Liver (tissue), 9 donors: ENCODE data around the gene ATAD3A. TPM values are rescaled to one million over a fixed set of nuclear protein-coding genes. Genes with fewer than 3 reads are reported as not detected.

ENCODE experiments used
- DNase-seq: peaks from one replicate; pipeline ENCODE4 v3.0.0-alpha.2; 2017; ENCODE audit warnings: low spot score
- H3K27ac ChIP-seq, 2 donors: one replicate each; pipeline ENCODE4 v1.7.0; 2013; ENCODE audit warnings: inconsistent platforms in 2 of 2, low read length in 2 of 2, control low read depth in 1 of 2, low read depth in 1 of 2, mild to moderate bottlenecking in 1 of 2
- H3K27me3 ChIP-seq, 4 donors: one replicate each; pipeline versions ENCODE4 v1.6.1 to v1.7.0; 2013; ENCODE audit warnings: low read length in 3 of 4, inconsistent platforms in 1 of 4, mild to moderate bottlenecking in 1 of 4, moderate library complexity in 1 of 4; ENCODE audit not compliant: control insufficient read depth in 4 of 4, insufficient read depth in 4 of 4
- H3K36me3 ChIP-seq, 4 donors: one replicate each; pipeline versions ENCODE4 v1.6.1 to v1.7.0; 2013; ENCODE audit warnings: low read length in 3 of 4, mild to moderate bottlenecking in 3 of 4, low read depth in 1 of 4, moderate library complexity in 1 of 4; ENCODE audit not compliant: control insufficient read depth in 4 of 4, insufficient read depth in 3 of 4
- H3K4me1 ChIP-seq, 4 donors: one replicate each; pipeline versions ENCODE4 v1.6.1 to v1.7.0; 2013; ENCODE audit warnings: low read length in 3 of 4, mild to moderate bottlenecking in 3 of 4, moderate library complexity in 1 of 4; ENCODE audit not compliant: control insufficient read depth in 4 of 4, insufficient read depth in 4 of 4
- H3K4me3 ChIP-seq, 3 donors: one replicate each; pipeline versions ENCODE4 v1.6.1 to v1.7.0; 2013; ENCODE audit warnings: low read length in 3 of 3, control low read depth in 1 of 3, low read depth in 1 of 3, mild to moderate bottlenecking in 1 of 3
- H3K9ac ChIP-seq, 2 donors: one replicate each; pipeline ENCODE4 v1.7.0; 2013; ENCODE audit warnings: low read length in 2 of 2, mild to moderate bottlenecking in 2 of 2, moderate library complexity in 2 of 2, control low read depth in 1 of 2, low read depth in 1 of 2
- H3K9me3 ChIP-seq, 4 donors: one replicate each; pipeline versions ENCODE4 v1.6.1 to v1.7.0; 2013; ENCODE audit warnings: low read length in 3 of 4; ENCODE audit not compliant: control insufficient read depth in 4 of 4
- ATF3 ChIP-seq: IDR thresholded peaks from 2 replicates; pipeline ENCODE4 v1.6.1; 2016; ENCODE audit warnings: antibody characterized with exemption
- EGR1 ChIP-seq, 2 donors: IDR thresholded peaks; 2 replicates each; pipeline ENCODE4 v1.6.1; 2016 to 2018; ENCODE audit warnings: antibody characterized with exemption in 2 of 2, low read depth in 2 of 2
- FOXA1 ChIP-seq: IDR thresholded peaks from 2 replicates; pipeline ENCODE4 v1.6.1; 2016; ENCODE audit warnings: antibody characterized with exemption
- FOXA2 ChIP-seq: IDR thresholded peaks from 2 replicates; pipeline ENCODE4 v1.6.1; 2016; ENCODE audit warnings: antibody characterized with exemption
- GABPA ChIP-seq, 2 donors: IDR thresholded peaks in 1 of 2; conservative IDR thresholded peaks in 1 of 2; 2 replicates each; pipeline ENCODE4 v1.6.1; 2016; ENCODE audit warnings: antibody characterized with exemption in 2 of 2, mild to moderate bottlenecking in 1 of 2, moderate library complexity in 1 of 2
- HNF4A ChIP-seq, 2 donors: conservative IDR thresholded peaks; 2 replicates each; pipeline ENCODE4 v1.6.1; 2016; ENCODE audit warnings: antibody characterized with exemption in 2 of 2, mild to moderate bottlenecking in 2 of 2
- HNF4G ChIP-seq: IDR thresholded peaks from 2 replicates; pipeline ENCODE4 v1.6.1; 2016; ENCODE audit warnings: antibody characterized with exemption
- JUND ChIP-seq, 2 donors: IDR thresholded peaks; 2 replicates each; pipeline ENCODE4 v1.6.1; 2016; ENCODE audit warnings: antibody characterized with exemption in 2 of 2
- MAX ChIP-seq: IDR thresholded peaks from 2 replicates; pipeline ENCODE4 v1.6.1; 2016; ENCODE audit warnings: antibody characterized with exemption
- NR2F2 ChIP-seq: IDR thresholded peaks from 2 replicates; pipeline ENCODE4 v1.6.1; 2016; ENCODE audit warnings: antibody characterized with exemption
- RAD21 ChIP-seq, 2 donors: IDR thresholded peaks; 2 replicates each; pipeline ENCODE4 v1.6.1; 2016; ENCODE audit warnings: antibody characterized with exemption in 2 of 2, mild to moderate bottlenecking in 2 of 2
- REST ChIP-seq: IDR thresholded peaks from 2 replicates; pipeline ENCODE4 v1.6.1; 2016; ENCODE audit warnings: antibody characterized with exemption, mild to moderate bottlenecking
- RXRA ChIP-seq, 2 donors: IDR thresholded peaks; 2 replicates each; pipeline ENCODE4 v1.6.1; 2017 to 2018; ENCODE audit warnings: antibody characterized with exemption in 2 of 2, mild to moderate bottlenecking in 1 of 2
- TAF1 ChIP-seq: conservative IDR thresholded peaks from 2 replicates; pipeline ENCODE4 v1.6.1; 2016; ENCODE audit warnings: antibody characterized with exemption, mild to moderate bottlenecking
- YY1 ChIP-seq: IDR thresholded peaks from 2 replicates; pipeline ENCODE4 v1.6.1; 2016; ENCODE audit warnings: antibody characterized with exemption, mild to moderate bottlenecking
- WGBS: extraction: QIAGEN DNeasy Blood & Tissue Kit; methylation state at CpG from one replicate; pipeline ENCODE4 v1.1.7; 2013; 5-methylcytosine and 5-hydroxymethylcytosine counted together
- polyA plus RNA-seq, 2 donors: library from polyadenylated mRNA; stranded (reverse) in 1 of 2; unstranded in 1 of 2; fragments of 200-250 nt in 1 of 2; fragments of >200 nt in 1 of 2; fragmentation: Nextera tagmentation in 1 of 2; extraction: Ambion mirVana in 1 of 2; gene quantifications; one replicate each; pipeline versions ENCODE4 v1.2.1 to v1.2.3, GENCODE V29; 2013 to 2015
- total RNA-seq, 2 donors: library from RNA; depleted of rRNA; stranded (reverse); fragments of >200 nt; gene quantifications; one replicate each; pipeline ENCODE4 v1.2.3, GENCODE V29; 2014
- TF ChIP-seq, protein P1 (sequence below): IDR thresholded peaks from 2 replicates; pipeline ENCODE4 v1.6.1; 2016; ENCODE audit warnings: antibody characterized with exemption
- TF ChIP-seq, protein P2 (sequence below): fragments of 150-350 bp; IDR thresholded peaks from 2 replicates; pipeline ENCODE4 v1.5.1; 2017; ENCODE audit warnings: improper control_type of control experiment, low read depth, low read length; ENCODE audit not compliant: missing input control
- donor health status: healthy.
- donor health status: healthy.
- donor health status: healthy.
- donor health status: healthy.
- donor health status: healthy.

ATAD3A gene
- total and polyA plus RNA-seq, 4 donors, result 7.2 to 20.0 (median 15.8) TPM

- H3K27ac ChIP-seq, result peak overlapping the region in 1 of 2 donors; percentile 25
- 85% methylated on average over 13 of the region's 13 CpGs for WGBS
- no peak overlapping the region for H3K9ac ChIP-seq
- H3K4me3 ChIP-seq, result no peak overlapping the region
- H3K9me3 ChIP-seq, result no peaks in the 10 kb centered on the region
- no peak for TF ChIP-seq JUND (IDR thresholded peaks at IDR 0.05)
- no peaks in the 10 kb centered on the region for H3K27me3 ChIP-seq
- no peak for DNase-seq
- peaks cover 0 to 17% (median 9%) of the 10 kb centered on the region in 4 donors for H3K4me1 ChIP-seq
- no peaks in the 10 kb centered on the region for H3K36me3 ChIP-seq
Measured at GRCh38 chr1:1554550-1554925, 42.6 kb downstream of the ATAD3A start.

GRCh38 chr1:1554926-1555915, 43.3 kb downstream of the ATAD3A start:
- Histone ChIP-seq H3K9ac (no peak overlapping the region), H3K9me3 (no peaks in the 10 kb centered on the region), H3K27me3 (no peaks in the 10 kb centered on the region), H3K4me3 (no peak overlapping the region), H3K27ac (peak overlapping the region in 1 of 2 donors; percentile 25), H3K4me1 (peaks cover 0 to 17% (median 9%) of the 10 kb centered on the region in 4 donors), H3K36me3 (peaks cover 0 to 3% (median under 1%) of the 10 kb centered on the region in 4 donors)
- 69% methylated on average over 31 of the region's 31 CpGs for WGBS
- no peak for DNase-seq
- no peak for TF ChIP-seq HNF4G
- TF ChIP-seq ATF3, result no peak
- TF ChIP-seq RXRA (IDR thresholded peaks at IDR 0.05), result peak in 1 of 2 donors; percentile 53
- TF ChIP-seq REST, result no peak
- TF ChIP-seq JUND (IDR thresholded peaks at IDR 0.05), result no peak
- no peak for TF ChIP-seq MAX
- no peak for TF ChIP-seq FOXA1
- TF ChIP-seq YY1, result no peak
- no peak for TF ChIP-seq EGR1 (IDR thresholded peaks at IDR 0.05; ENCODE audit: low read depth in 2 of 2)
- TF ChIP-seq, protein P1, sequence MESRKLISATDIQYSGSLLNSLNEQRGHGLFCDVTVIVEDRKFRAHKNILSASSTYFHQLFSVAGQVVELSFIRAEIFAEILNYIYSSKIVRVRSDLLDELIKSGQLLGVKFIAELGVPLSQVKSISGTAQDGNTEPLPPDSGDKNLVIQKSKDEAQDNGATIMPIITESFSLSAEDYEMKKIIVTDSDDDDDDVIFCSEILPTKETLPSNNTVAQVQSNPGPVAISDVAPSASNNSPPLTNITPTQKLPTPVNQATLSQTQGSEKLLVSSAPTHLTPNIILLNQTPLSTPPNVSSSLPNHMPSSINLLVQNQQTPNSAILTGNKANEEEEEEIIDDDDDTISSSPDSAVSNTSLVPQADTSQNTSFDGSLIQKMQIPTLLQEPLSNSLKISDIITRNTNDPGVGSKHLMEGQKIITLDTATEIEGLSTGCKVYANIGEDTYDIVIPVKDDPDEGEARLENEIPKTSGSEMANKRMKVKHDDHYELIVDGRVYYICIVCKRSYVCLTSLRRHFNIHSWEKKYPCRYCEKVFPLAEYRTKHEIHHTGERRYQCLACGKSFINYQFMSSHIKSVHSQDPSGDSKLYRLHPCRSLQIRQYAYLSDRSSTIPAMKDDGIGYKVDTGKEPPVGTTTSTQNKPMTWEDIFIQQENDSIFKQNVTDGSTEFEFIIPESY, result no peak
- TF ChIP-seq, protein P2, sequence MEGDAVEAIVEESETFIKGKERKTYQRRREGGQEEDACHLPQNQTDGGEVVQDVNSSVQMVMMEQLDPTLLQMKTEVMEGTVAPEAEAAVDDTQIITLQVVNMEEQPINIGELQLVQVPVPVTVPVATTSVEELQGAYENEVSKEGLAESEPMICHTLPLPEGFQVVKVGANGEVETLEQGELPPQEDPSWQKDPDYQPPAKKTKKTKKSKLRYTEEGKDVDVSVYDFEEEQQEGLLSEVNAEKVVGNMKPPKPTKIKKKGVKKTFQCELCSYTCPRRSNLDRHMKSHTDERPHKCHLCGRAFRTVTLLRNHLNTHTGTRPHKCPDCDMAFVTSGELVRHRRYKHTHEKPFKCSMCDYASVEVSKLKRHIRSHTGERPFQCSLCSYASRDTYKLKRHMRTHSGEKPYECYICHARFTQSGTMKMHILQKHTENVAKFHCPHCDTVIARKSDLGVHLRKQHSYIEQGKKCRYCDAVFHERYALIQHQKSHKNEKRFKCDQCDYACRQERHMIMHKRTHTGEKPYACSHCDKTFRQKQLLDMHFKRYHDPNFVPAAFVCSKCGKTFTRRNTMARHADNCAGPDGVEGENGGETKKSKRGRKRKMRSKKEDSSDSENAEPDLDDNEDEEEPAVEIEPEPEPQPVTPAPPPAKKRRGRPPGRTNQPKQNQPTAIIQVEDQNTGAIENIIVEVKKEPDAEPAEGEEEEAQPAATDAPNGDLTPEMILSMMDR, result no peak
- TF ChIP-seq FOXA2, result no peak
- peak; percentile 85 for TF ChIP-seq NR2F2
- TF ChIP-seq GABPA (IDR thresholded peaks at IDR 0.05 in 1 of 2, conservative IDR thresholded peaks at IDR 0.05 in 1 of 2), result no peak
- no peak for TF ChIP-seq HNF4A (conservative IDR thresholded peaks at IDR 0.05)
- TF ChIP-seq RAD21 (IDR thresholded peaks at IDR 0.05), result no peak
- no peak for TF ChIP-seq TAF1
